Measurements from ENCODE around the gene OR51B5. TPM values are rescaled to one million over a fixed set of nuclear protein-coding genes. Genes with fewer than 3 reads are reported as not detected.
"Not testable (repeated sequence)": the region's sequence is repeated elsewhere in the genome, so short reads cannot be mapped to it uniquely, and the experiment has no call there.

The OR51B5 gene
- total RNA-seq, 1 experiment from 2014 or later, result not detected

DNA sequence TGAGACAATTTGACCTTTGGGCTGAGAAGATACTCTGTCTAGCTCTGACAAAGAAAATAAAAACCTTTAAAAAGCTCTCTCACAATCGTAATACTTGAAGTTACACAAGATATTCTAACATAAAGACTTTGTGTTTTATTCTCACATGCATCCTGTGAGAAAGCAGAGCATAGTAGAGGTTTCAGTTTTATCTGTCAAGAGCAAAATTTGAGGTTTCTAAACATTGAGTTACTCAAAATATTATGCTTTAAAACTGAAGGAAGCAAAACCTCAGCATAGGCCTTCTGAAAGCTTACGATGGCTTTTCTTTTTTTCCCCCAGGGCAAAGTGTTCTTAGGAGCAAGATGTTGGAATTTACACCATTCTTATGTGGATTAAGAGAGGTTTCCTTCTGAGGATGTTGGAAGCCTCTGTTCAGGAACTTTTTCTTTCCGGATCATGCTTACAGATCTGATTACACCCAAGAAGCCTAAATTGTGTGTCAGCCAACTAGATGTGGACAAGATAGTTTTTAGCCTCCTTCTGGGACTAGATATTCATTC, 25.2 kb upstream of the OR51B5 start:
- CTCF ChIA-PET, result no interaction called here
- Mint-ChIP-seq H3K4me3 (ENCODE audit: unreplicated experiment) (no peak overlapping the region), H3K4me1 (ENCODE audit: low read depth, unreplicated experiment) (no peaks in the 10 kb centered on the region), H3K27ac (ENCODE audit: unreplicated experiment) (no peak overlapping the region), H3K27me3 (ENCODE audit: insufficient read depth, unreplicated experiment) (peaks cover 10% of the 10 kb centered on the region), H3K9me3 (ENCODE audit: unreplicated experiment) (no peaks in the 10 kb centered on the region), H3K36me3 (ENCODE audit: insufficient read depth, unreplicated experiment) (no peaks in the 10 kb centered on the region)
- BruUV-seq (replicated peaks), result no TSS peak
- no peak for DNase-seq
- TF ChIP-seq, protein P1, sequence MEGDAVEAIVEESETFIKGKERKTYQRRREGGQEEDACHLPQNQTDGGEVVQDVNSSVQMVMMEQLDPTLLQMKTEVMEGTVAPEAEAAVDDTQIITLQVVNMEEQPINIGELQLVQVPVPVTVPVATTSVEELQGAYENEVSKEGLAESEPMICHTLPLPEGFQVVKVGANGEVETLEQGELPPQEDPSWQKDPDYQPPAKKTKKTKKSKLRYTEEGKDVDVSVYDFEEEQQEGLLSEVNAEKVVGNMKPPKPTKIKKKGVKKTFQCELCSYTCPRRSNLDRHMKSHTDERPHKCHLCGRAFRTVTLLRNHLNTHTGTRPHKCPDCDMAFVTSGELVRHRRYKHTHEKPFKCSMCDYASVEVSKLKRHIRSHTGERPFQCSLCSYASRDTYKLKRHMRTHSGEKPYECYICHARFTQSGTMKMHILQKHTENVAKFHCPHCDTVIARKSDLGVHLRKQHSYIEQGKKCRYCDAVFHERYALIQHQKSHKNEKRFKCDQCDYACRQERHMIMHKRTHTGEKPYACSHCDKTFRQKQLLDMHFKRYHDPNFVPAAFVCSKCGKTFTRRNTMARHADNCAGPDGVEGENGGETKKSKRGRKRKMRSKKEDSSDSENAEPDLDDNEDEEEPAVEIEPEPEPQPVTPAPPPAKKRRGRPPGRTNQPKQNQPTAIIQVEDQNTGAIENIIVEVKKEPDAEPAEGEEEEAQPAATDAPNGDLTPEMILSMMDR (IDR thresholded peaks at IDR 0.05; ENCODE audit: insufficient read depth in 1 of 2, low read depth in 1 of 2, low read length in 1 of 2, severe bottlenecking in 1 of 2, unreplicated experiment in 1 of 2), result no peak
- Histone ChIP-seq H3K4me1 (no peaks in the 10 kb centered on the region), H3K9me3 (no peaks in the 10 kb centered on the region), H3K27me3 (replicated peaks; ENCODE audit: control insufficient read depth, insufficient read depth, low read length) (no peaks in the 10 kb centered on the region), H3K4me3 (ENCODE audit: low read depth, low read length) (no peak overlapping the region), H3K36me3 (ENCODE audit: control insufficient read depth, insufficient read depth, low read length) (no peaks in the 10 kb centered on the region)
- POLR2A ChIA-PET, result no interaction called here
- intact Hi-C loops (cut with micrococcal nuclease; ENCODE audit: unreplicated experiment), result no loop called here

DNA sequence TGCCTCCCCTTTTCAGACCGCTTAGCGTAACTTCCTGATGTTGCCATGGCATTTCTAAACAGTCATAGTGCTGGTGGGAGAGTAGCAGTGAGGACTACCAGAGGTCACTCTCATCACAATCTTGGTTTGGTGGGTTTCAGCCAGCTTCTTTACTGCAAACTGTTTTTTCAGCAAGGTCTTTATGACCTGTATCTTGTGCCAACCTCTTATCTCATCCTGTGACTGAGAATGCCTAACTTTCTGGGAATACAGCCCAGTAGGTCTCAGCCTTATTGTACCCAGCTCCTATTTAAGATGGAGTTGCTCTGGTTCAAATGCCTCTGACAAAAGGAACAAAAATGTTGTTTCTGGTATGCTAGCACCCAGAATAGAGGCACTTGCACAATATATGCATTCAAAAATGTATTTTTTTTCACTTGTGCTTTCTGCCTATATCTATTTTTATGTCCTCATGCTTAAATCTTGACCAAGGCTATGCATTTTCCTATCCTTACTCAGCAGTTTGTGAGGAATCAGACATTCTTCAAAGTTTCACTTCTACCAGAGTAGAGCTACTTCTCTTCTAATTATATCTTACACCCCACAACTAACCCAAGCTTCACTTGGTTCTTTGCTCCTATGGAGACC, 24.2 kb upstream of the OR51B5 start:
- no peaks in the 10 kb centered on the region for H3K9me3 ChIP-seq
- intact Hi-C loops (cut with micrococcal nuclease; ENCODE audit: unreplicated experiment), result no loop called here
- TF ChIP-seq, protein P1 (IDR thresholded peaks at IDR 0.05; ENCODE audit: insufficient read depth in 1 of 2, low read depth in 1 of 2, low read length in 1 of 2, severe bottlenecking in 1 of 2, unreplicated experiment in 1 of 2), result no peak
- Mint-ChIP-seq H3K36me3 (ENCODE audit: insufficient read depth, unreplicated experiment) (no peaks in the 10 kb centered on the region), H3K9me3 (ENCODE audit: unreplicated experiment) (no peaks in the 10 kb centered on the region), H3K4me1 (ENCODE audit: low read depth, unreplicated experiment) (no peaks in the 10 kb centered on the region), H3K27me3 (ENCODE audit: insufficient read depth, unreplicated experiment) (peaks cover 10% of the 10 kb centered on the region), H3K27ac (ENCODE audit: unreplicated experiment) (no peak overlapping the region), H3K4me3 (ENCODE audit: unreplicated experiment) (no peak overlapping the region)
- H3K4me1 ChIP-seq, result no peaks in the 10 kb centered on the region
- no peak for DNase-seq
- H3K4me3 ChIP-seq (ENCODE audit: low read depth, low read length), result no peak overlapping the region
- POLR2A ChIA-PET, result no interaction called here
- H3K27me3 ChIP-seq (replicated peaks; ENCODE audit: control insufficient read depth, insufficient read depth, low read length), result no peaks in the 10 kb centered on the region
- CTCF ChIA-PET, result no interaction called here
- BruUV-seq (replicated peaks), result no TSS peak
- H3K36me3 ChIP-seq (ENCODE audit: control insufficient read depth, insufficient read depth, low read length), result no peaks in the 10 kb centered on the region

DNA sequence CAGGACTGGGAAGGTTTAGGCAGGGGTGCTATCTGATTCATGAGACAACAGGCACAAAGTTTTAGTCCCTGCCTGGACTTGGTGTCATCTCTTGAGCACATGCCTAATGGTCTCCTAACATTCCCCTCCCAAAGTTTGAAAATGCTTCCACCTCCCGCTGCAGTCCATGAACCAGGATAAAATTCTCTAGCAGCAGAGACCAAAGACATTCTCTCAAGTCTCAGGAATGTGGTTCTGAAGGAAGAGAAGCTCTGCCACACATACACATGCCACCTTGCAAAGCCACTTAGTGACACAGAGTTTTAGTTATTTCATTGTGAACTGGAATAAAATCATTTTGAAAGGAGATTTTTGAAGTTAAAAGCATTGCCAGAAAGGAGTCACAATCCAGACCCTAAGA, 23.5 kb upstream of the OR51B5 start:
- Mint-ChIP-seq H3K4me1 (ENCODE audit: low read depth, unreplicated experiment) (no peaks in the 10 kb centered on the region), H3K9me3 (ENCODE audit: unreplicated experiment) (no peaks in the 10 kb centered on the region), H3K36me3 (ENCODE audit: insufficient read depth, unreplicated experiment) (no peaks in the 10 kb centered on the region), H3K27ac (ENCODE audit: unreplicated experiment) (no peak overlapping the region), H3K27me3 (ENCODE audit: insufficient read depth, unreplicated experiment) (peaks cover 10% of the 10 kb centered on the region), H3K4me3 (ENCODE audit: unreplicated experiment) (no peak overlapping the region)
- TF ChIP-seq, protein P1 (IDR thresholded peaks at IDR 0.05; ENCODE audit: insufficient read depth in 1 of 2, low read depth in 1 of 2, low read length in 1 of 2, severe bottlenecking in 1 of 2, unreplicated experiment in 1 of 2), result no peak
- H3K36me3 ChIP-seq (ENCODE audit: control insufficient read depth, insufficient read depth, low read length), result no peaks in the 10 kb centered on the region
- no peak overlapping the region for H3K4me3 ChIP-seq (ENCODE audit: low read depth, low read length)
- ChIA-PET POLR2A (no interaction called here), CTCF (no interaction called here)
- H3K27me3 ChIP-seq (replicated peaks; ENCODE audit: control insufficient read depth, insufficient read depth, low read length), result no peaks in the 10 kb centered on the region
- BruUV-seq (replicated peaks), result no TSS peak
- H3K4me1 ChIP-seq, result no peaks in the 10 kb centered on the region
- intact Hi-C loops (cut with micrococcal nuclease; ENCODE audit: unreplicated experiment), result no loop called here
- H3K9me3 ChIP-seq, result no peaks in the 10 kb centered on the region
- no peak for DNase-seq

DNA sequence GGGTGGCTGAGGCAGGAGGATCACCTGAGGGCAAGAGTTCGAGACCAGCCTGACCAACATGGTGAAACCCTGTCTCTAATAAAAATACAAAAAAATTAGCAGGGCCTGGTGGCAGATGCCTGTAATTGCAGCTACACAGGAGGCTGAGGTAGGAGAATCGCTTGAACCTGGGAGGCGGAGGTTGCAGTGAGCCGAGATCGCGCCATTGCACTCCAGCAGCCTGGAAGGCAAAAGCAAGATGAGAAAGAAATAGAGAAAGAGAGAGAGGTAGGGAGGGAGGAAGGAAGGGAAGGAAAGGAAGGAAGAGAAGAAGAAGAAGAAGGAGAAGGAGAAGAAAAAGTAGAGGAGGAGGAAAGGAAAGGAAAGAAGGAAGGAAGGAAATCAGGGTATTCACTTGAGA, 23.0 kb upstream of the OR51B5 start:
- H3K36me3 Mint-ChIP-seq (ENCODE audit: insufficient read depth, unreplicated experiment); H3K27me3 ChIP-seq (replicated peaks; ENCODE audit: control insufficient read depth, insufficient read depth, low read length); BruUV-seq (replicated peaks); H3K4me1 ChIP-seq; POLR2A ChIA-PET; intact Hi-C loops (cut with micrococcal nuclease; ENCODE audit: unreplicated experiment); H3K27ac Mint-ChIP-seq (ENCODE audit: unreplicated experiment); H3K9me3 ChIP-seq; DNase-seq; H3K4me1 Mint-ChIP-seq (ENCODE audit: low read depth, unreplicated experiment); H3K36me3 ChIP-seq (ENCODE audit: control insufficient read depth, insufficient read depth, low read length); H3K4me3 Mint-ChIP-seq (ENCODE audit: unreplicated experiment); H3K4me3 ChIP-seq (ENCODE audit: low read depth, low read length); CTCF ChIA-PET; H3K9me3 Mint-ChIP-seq (ENCODE audit: unreplicated experiment): not testable (repeated sequence)
- H3K27me3 Mint-ChIP-seq (ENCODE audit: insufficient read depth, unreplicated experiment), result peaks cover 10% of the 10 kb centered on the region

Measured in Caco-2 (cell line).